Measurements from ENCODE around the gene EPB41L4B.

EPB41L4B gene

GRCh38 chr9:109272045-109272444 is 48.8 kb downstream of the EPB41L4B start:
- H4K20me1 ChIP-seq (ENCODE audit: insufficient read depth, low read length), result no peaks in the 10 kb centered on the region
- H3K27ac ChIP-seq (ENCODE audit: low read length), result no peak overlapping the region
- H3K4me2 ChIP-seq (ENCODE audit: low read length), result no peak overlapping the region
- peaks cover 17% of the 10 kb centered on the region for H3K36me3 ChIP-seq (replicated peaks; ENCODE audit: low read depth, low read length)
- peaks cover 9% of the 10 kb centered on the region; the same call in 1 of the 2 replicates for H3K9me3 ChIP-seq (ENCODE audit: insufficient read depth, low read length)
- no peak for TF ChIP-seq EZH2phosphoT487 (IDR thresholded peaks at IDR 0.05; ENCODE audit: low read depth)
- H3K9ac ChIP-seq (ENCODE audit: low read length), result no peak overlapping the region
- no peaks in the 10 kb centered on the region for H3K27me3 ChIP-seq (ENCODE audit: low read depth, low read length)
- H3K4me3 ChIP-seq (ENCODE audit: low read length), result no peak overlapping the region
- peaks cover 21% of the 10 kb centered on the region for H3K4me1 ChIP-seq (ENCODE audit: low read length)
- no peaks in the 10 kb centered on the region for H3K79me2 ChIP-seq (ENCODE audit: low read length)
- H2AFZ ChIP-seq (ENCODE audit: low read depth, low read length), result no peak overlapping the region

GRCh38 chr9:109270971-109271925 is 49.6 kb downstream of the EPB41L4B start:
- Histone ChIP-seq H3K9ac (ENCODE audit: low read length) (no peak overlapping the region; the same call in 1 of the 2 replicates), H3K27ac (ENCODE audit: low read length) (no peak overlapping the region), H3K79me2 (ENCODE audit: low read length) (no peaks in the 10 kb centered on the region), H3K27me3 (ENCODE audit: low read depth, low read length) (no peaks in the 10 kb centered on the region), H4K20me1 (ENCODE audit: insufficient read depth, low read length) (no peaks in the 10 kb centered on the region), H3K4me3 (ENCODE audit: low read length) (no peak overlapping the region), H3K4me2 (ENCODE audit: low read length) (peak overlapping the region; percentile 55), H3K36me3 (replicated peaks; ENCODE audit: low read depth, low read length) (peaks cover 18% of the 10 kb centered on the region), H2AFZ (ENCODE audit: low read depth, low read length) (no peak overlapping the region), H3K9me3 (ENCODE audit: insufficient read depth, low read length) (peaks cover 9% of the 10 kb centered on the region; the same call in 1 of the 2 replicates), H3K4me1 (ENCODE audit: low read length) (peaks cover 21% of the 10 kb centered on the region)
- TF ChIP-seq CTCF (IDR thresholded peaks at IDR 0.05; ENCODE audit: low read depth, low read length), result no peak
- TF ChIP-seq EZH2phosphoT487 (IDR thresholded peaks at IDR 0.05; ENCODE audit: low read depth), result no peak

- Histone ChIP-seq H3K27me3 (ENCODE audit: low read depth, low read length) (no peaks in the 10 kb centered on the region), H2AFZ (ENCODE audit: low read depth, low read length) (no peak overlapping the region), H3K9me3 (ENCODE audit: insufficient read depth, low read length) (peaks cover 9% of the 10 kb centered on the region; the same call in 1 of the 2 replicates), H3K4me3 (ENCODE audit: low read length) (0 out of 2 replicates have a peak overlapping the region, but pooled peaks have one; percentile 6), H3K27ac (ENCODE audit: low read length) (peak overlapping the region; percentile 17; the same call in 1 of the 2 replicates), H3K4me1 (ENCODE audit: low read length) (peaks cover 21% of the 10 kb centered on the region), H3K36me3 (replicated peaks; ENCODE audit: low read depth, low read length) (peaks cover 18% of the 10 kb centered on the region), H3K4me2 (ENCODE audit: low read length) (peak overlapping the region; percentile 55), H3K9ac (ENCODE audit: low read length) (no peak overlapping the region; the same call in 1 of the 2 replicates), H3K79me2 (ENCODE audit: low read length) (no peaks in the 10 kb centered on the region), H4K20me1 (ENCODE audit: insufficient read depth, low read length) (no peaks in the 10 kb centered on the region)
- TF ChIP-seq CTCF (IDR thresholded peaks at IDR 0.05; ENCODE audit: low read depth, low read length), result no peak
- no peak for TF ChIP-seq EZH2phosphoT487 (IDR thresholded peaks at IDR 0.05; ENCODE audit: low read depth)
These were observed 50.4 kb downstream of the EPB41L4B start for GRCh38 chr9:109270441-109270840.

GRCh38 chr9:109269839-109270238 is 51.0 kb downstream of the EPB41L4B start:
- Histone ChIP-seq H3K9me3 (ENCODE audit: insufficient read depth, low read length) (peaks cover 9% of the 10 kb centered on the region; the same call in 1 of the 2 replicates), H3K4me1 (ENCODE audit: low read length) (peaks cover 21% of the 10 kb centered on the region), H3K4me2 (ENCODE audit: low read length) (no peak overlapping the region), H3K27ac (ENCODE audit: low read length) (no peak overlapping the region), H3K4me3 (ENCODE audit: low read length) (no peak overlapping the region), H2AFZ (ENCODE audit: low read depth, low read length) (no peak overlapping the region), H3K79me2 (ENCODE audit: low read length) (no peaks in the 10 kb centered on the region), H4K20me1 (ENCODE audit: insufficient read depth, low read length) (no peaks in the 10 kb centered on the region), H3K36me3 (replicated peaks; ENCODE audit: low read depth, low read length) (peaks cover 18% of the 10 kb centered on the region), H3K27me3 (ENCODE audit: low read depth, low read length) (no peaks in the 10 kb centered on the region), H3K9ac (ENCODE audit: low read length) (no peak overlapping the region)
- no peak for TF ChIP-seq EZH2phosphoT487 (IDR thresholded peaks at IDR 0.05; ENCODE audit: low read depth)

- no peaks in the 10 kb centered on the region for H4K20me1 ChIP-seq (ENCODE audit: insufficient read depth, low read length)
- no peak overlapping the region for H3K27ac ChIP-seq (ENCODE audit: low read length)
- H3K4me3 ChIP-seq (ENCODE audit: low read length), result no peak overlapping the region
- no peak overlapping the region for H3K4me2 ChIP-seq (ENCODE audit: low read length)
- no peak overlapping the region for H2AFZ ChIP-seq (ENCODE audit: low read depth, low read length)
- H3K9ac ChIP-seq (ENCODE audit: low read length), result no peak overlapping the region
- no peaks in the 10 kb centered on the region for H3K79me2 ChIP-seq (ENCODE audit: low read length)
- peaks cover 21% of the 10 kb centered on the region for H3K4me1 ChIP-seq (ENCODE audit: low read length)
- H3K27me3 ChIP-seq (ENCODE audit: low read depth, low read length), result no peaks in the 10 kb centered on the region
- peaks cover 9% of the 10 kb centered on the region; the same call in 1 of the 2 replicates for H3K9me3 ChIP-seq (ENCODE audit: insufficient read depth, low read length)
- no peak for TF ChIP-seq CTCF (IDR thresholded peaks at IDR 0.05; ENCODE audit: low read depth, low read length)
- TF ChIP-seq EZH2phosphoT487 (IDR thresholded peaks at IDR 0.05; ENCODE audit: low read depth), result no peak
- peaks cover 18% of the 10 kb centered on the region for H3K36me3 ChIP-seq (replicated peaks; ENCODE audit: low read depth, low read length)
These were observed 51.8 kb downstream of the EPB41L4B start for GRCh38 chr9:109269081-109269480.
